ENCODE measurements around the gene LY9. TPM values are rescaled to one million over a fixed set of nuclear protein-coding genes. Genes with fewer than 3 reads are reported as not detected.
"Not testable (repeated sequence)": the region's sequence is repeated elsewhere in the genome, so short reads cannot be mapped to it uniquely, and the experiment has no call there.

LY9 gene
- total RNA-seq, 4 donors from 2014 or later: 1.6 to 39.6 (median 3.6) TPM

GRCh38 chr1:160866695-160867260, 70.8 kb downstream of the LY9 start:
- H3K27me3 ChIP-seq: no peaks in the 10 kb centered on the region
- no peak for DNase-seq
- H3K36me3 ChIP-seq: no peaks in the 10 kb centered on the region
- H3K27ac ChIP-seq: peak overlapping the region in 1 of 4 donors; percentile 22
- H3K4me3 ChIP-seq: no peak overlapping the region
- no peaks in the 10 kb centered on the region for H3K9me3 ChIP-seq
- TF ChIP-seq CTCF (IDR thresholded peaks at IDR 0.05) (no peak), POLR2A (IDR thresholded peaks at IDR 0.05) (no peak)
- H3K4me1 ChIP-seq: peaks cover 0 to 4% (median 0%) of the 10 kb centered on the region in 4 donors

- not testable (repeated sequence) for H3K4me1 ChIP-seq
Observed at GRCh38 chr1:160867651-160868050, 71.7 kb downstream of the LY9 start.

GRCh38 chr1:160868141-160868540, 72.2 kb downstream of the LY9 start:
- TF ChIP-seq POLR2A (IDR thresholded peaks at IDR 0.05) (no peak), CTCF (IDR thresholded peaks at IDR 0.05) (no peak)
- no peaks in the 10 kb centered on the region for H3K27me3 ChIP-seq
- no peak for DNase-seq
- no peak overlapping the region for H3K27ac ChIP-seq
- H3K4me1 ChIP-seq: peaks cover 0 to 4% (median 0%) of the 10 kb centered on the region in 4 donors
- H3K4me3 ChIP-seq: no peak overlapping the region
- no peaks in the 10 kb centered on the region for H3K36me3 ChIP-seq
- no peaks in the 10 kb centered on the region for H3K9me3 ChIP-seq

More at GRCh38 chr1:160867651-160868050, 71.7 kb downstream of the LY9 start:
- H3K27ac ChIP-seq, DNase-seq, H3K4me3 ChIP-seq, H3K9me3 ChIP-seq, H3K27me3 ChIP-seq, H3K36me3 ChIP-seq: not testable (repeated sequence)

- TF ChIP-seq POLR2A (IDR thresholded peaks at IDR 0.05) (no peak), CTCF (IDR thresholded peaks at IDR 0.05) (no peak)
- DNase-seq: no peak
Observed at GRCh38 chr1:160874935-160875334, 79.0 kb downstream of the LY9 start.

GRCh38 chr1:160875591-160875990, 79.6 kb downstream of the LY9 start:
- DNase-seq, H3K27ac ChIP-seq, H3K9me3 ChIP-seq: not testable (repeated sequence)

More at GRCh38 chr1:160874935-160875334, 79.0 kb downstream of the LY9 start:
- H3K27me3 ChIP-seq: no peaks in the 10 kb centered on the region
- H3K36me3 ChIP-seq: no peaks in the 10 kb centered on the region
- no peak overlapping the region for H3K27ac ChIP-seq
- no peaks in the 10 kb centered on the region for H3K4me1 ChIP-seq
- no peaks in the 10 kb centered on the region for H3K9me3 ChIP-seq
- no peak overlapping the region for H3K4me3 ChIP-seq

GRCh38 chr1:160876311-160876710, 80.3 kb downstream of the LY9 start:
- Histone ChIP-seq H3K27ac (no peak overlapping the region), H3K27me3 (no peaks in the 10 kb centered on the region), H3K36me3 (no peaks in the 10 kb centered on the region), H3K9me3 (no peaks in the 10 kb centered on the region), H3K4me3 (no peak overlapping the region), H3K4me1 (no peaks in the 10 kb centered on the region)
- no peak for TF ChIP-seq POLR2A (IDR thresholded peaks at IDR 0.05)
- TF ChIP-seq CTCF (IDR thresholded peaks at IDR 0.05): no peak
- no peak for DNase-seq

More at GRCh38 chr1:160875591-160875990, 79.6 kb downstream of the LY9 start:
- H3K4me1 ChIP-seq, H3K4me3 ChIP-seq, H3K36me3 ChIP-seq, H3K27me3 ChIP-seq: not testable (repeated sequence)

- no peak overlapping the region for H3K27ac ChIP-seq
- no peaks in the 10 kb centered on the region for H3K27me3 ChIP-seq
- DNase-seq: no peak
- H3K4me3 ChIP-seq: no peak overlapping the region
- no peaks in the 10 kb centered on the region for H3K9me3 ChIP-seq
- no peaks in the 10 kb centered on the region for H3K4me1 ChIP-seq
- TF ChIP-seq POLR2A (IDR thresholded peaks at IDR 0.05) (no peak), CTCF (IDR thresholded peaks at IDR 0.05) (peak in 3 of 6 experiments; percentile 23 to 47 (median 41))
- no peaks in the 10 kb centered on the region for H3K36me3 ChIP-seq
Observed at GRCh38 chr1:160877221-160877620, 81.2 kb downstream of the LY9 start.
